ENCODE results near the gene ANKRD27.

Gene ANKRD27

DNA sequence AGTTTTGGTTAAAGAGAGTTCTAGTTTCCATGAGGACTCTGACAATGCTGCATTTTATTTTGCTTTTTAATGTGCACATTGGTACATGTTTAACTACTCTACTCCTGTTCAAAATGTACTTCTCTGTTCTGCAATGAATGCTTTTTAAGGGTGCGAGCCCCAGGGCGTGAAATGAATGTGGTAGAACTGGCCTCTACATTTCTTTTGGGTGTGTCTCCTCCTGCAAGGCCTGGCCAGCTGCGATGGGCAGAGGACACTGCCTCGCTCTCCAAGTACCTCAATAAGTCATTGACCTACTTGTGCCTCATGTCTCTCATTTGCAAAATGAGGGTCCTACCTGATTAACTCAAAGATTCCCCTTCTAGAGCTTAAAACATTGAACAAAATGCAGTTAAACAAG is 7.3 kb upstream of the ANKRD27 start:
- H3K36me3 ChIP-seq (ENCODE audit: insufficient read depth, low read length), result no peaks in the 10 kb centered on the region
- H2AFZ ChIP-seq (ENCODE audit: low read depth, low read length), result no peak overlapping the region
- TF ChIP-seq, protein P1, sequence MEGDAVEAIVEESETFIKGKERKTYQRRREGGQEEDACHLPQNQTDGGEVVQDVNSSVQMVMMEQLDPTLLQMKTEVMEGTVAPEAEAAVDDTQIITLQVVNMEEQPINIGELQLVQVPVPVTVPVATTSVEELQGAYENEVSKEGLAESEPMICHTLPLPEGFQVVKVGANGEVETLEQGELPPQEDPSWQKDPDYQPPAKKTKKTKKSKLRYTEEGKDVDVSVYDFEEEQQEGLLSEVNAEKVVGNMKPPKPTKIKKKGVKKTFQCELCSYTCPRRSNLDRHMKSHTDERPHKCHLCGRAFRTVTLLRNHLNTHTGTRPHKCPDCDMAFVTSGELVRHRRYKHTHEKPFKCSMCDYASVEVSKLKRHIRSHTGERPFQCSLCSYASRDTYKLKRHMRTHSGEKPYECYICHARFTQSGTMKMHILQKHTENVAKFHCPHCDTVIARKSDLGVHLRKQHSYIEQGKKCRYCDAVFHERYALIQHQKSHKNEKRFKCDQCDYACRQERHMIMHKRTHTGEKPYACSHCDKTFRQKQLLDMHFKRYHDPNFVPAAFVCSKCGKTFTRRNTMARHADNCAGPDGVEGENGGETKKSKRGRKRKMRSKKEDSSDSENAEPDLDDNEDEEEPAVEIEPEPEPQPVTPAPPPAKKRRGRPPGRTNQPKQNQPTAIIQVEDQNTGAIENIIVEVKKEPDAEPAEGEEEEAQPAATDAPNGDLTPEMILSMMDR (IDR thresholded peaks at IDR 0.05; ENCODE audit: borderline replicate concordance, extremely low read depth, low read length, poor library complexity, severe bottlenecking), result no peak
- TF ChIP-seq EZH2 (IDR thresholded peaks at IDR 0.05; ENCODE audit: borderline replicate concordance, low read depth, low read length, severe bottlenecking), result no peak
- DNase-seq, result no peak
- H4K20me1 ChIP-seq (ENCODE audit: insufficient read depth, low read length), result no peaks in the 10 kb centered on the region
- no peak overlapping the region for H3K9ac ChIP-seq (ENCODE audit: low read depth, low read length)
- H3K79me2 ChIP-seq (ENCODE audit: insufficient read depth, low read length), result no peaks in the 10 kb centered on the region
- no peak overlapping the region for H3K4me3 ChIP-seq (ENCODE audit: low read depth in 1 of 2, low read length in 2 of 2)
- no peak overlapping the region for H3K4me2 ChIP-seq (ENCODE audit: insufficient read depth, low read length)
- H3K4me1 ChIP-seq (ENCODE audit: insufficient read depth, low read length), result no peaks in the 10 kb centered on the region
- H3K27me3 ChIP-seq (ENCODE audit: insufficient read depth, low read length, poor library complexity), result no peaks in the 10 kb centered on the region
- no peak for ATAC-seq (ENCODE audit: insufficient read depth, low read depth)
- no peak overlapping the region for H3K27ac ChIP-seq (ENCODE audit: low read length)
- H3K9me3 ChIP-seq (ENCODE audit: insufficient read depth, low read length, severe bottlenecking), result no peaks in the 10 kb centered on the region

DNA sequence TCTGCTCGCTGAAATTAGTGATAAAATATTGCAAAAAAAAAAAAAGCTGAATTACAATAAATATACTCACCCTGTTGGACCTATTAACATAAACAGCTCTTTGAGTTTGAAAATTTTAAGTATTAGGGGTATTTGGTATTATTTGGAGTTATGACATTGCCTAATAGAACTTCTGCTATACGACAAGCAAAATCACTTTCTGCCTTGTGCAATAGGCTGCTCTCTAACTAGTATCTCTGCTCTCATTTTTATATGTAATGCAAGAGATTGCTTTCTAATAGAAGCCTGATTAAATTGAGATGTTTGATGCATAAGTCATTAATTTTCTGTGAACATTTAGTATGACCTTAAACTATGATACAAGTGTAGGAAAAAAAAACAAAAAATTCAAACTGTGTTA is 6.0 kb upstream of the ANKRD27 start:
- no peaks in the 10 kb centered on the region; the same call in 1 of the 2 replicates for H4K20me1 ChIP-seq (ENCODE audit: insufficient read depth, low read length)
- H3K4me2 ChIP-seq (ENCODE audit: insufficient read depth, low read length), result no peak overlapping the region
- H3K9me3 ChIP-seq (ENCODE audit: insufficient read depth, low read length, severe bottlenecking), result no peaks in the 10 kb centered on the region
- no peaks in the 10 kb centered on the region for H3K27me3 ChIP-seq (ENCODE audit: insufficient read depth, low read length, poor library complexity)
- ATAC-seq (ENCODE audit: insufficient read depth, low read depth) (no peak), DNase-seq (no peak)
- no peak overlapping the region for H3K27ac ChIP-seq (ENCODE audit: low read length)
- no peaks in the 10 kb centered on the region for H3K36me3 ChIP-seq (ENCODE audit: insufficient read depth, low read length)
- no peaks in the 10 kb centered on the region for H3K79me2 ChIP-seq (ENCODE audit: insufficient read depth, low read length)
- H3K9ac ChIP-seq (ENCODE audit: low read depth, low read length), result no peak overlapping the region
- H3K4me1 ChIP-seq (ENCODE audit: insufficient read depth, low read length), result peaks cover 3% of the 10 kb centered on the region
- no peak overlapping the region for H3K4me3 ChIP-seq (ENCODE audit: low read depth in 1 of 2, low read length in 2 of 2)
- no peak for TF ChIP-seq EZH2 (IDR thresholded peaks at IDR 0.05; ENCODE audit: borderline replicate concordance, low read depth, low read length, severe bottlenecking)
- TF ChIP-seq, protein P1 (IDR thresholded peaks at IDR 0.05; ENCODE audit: borderline replicate concordance, extremely low read depth, low read length, poor library complexity, severe bottlenecking), result no peak
- H2AFZ ChIP-seq (ENCODE audit: low read depth, low read length), result no peak overlapping the region

DNA sequence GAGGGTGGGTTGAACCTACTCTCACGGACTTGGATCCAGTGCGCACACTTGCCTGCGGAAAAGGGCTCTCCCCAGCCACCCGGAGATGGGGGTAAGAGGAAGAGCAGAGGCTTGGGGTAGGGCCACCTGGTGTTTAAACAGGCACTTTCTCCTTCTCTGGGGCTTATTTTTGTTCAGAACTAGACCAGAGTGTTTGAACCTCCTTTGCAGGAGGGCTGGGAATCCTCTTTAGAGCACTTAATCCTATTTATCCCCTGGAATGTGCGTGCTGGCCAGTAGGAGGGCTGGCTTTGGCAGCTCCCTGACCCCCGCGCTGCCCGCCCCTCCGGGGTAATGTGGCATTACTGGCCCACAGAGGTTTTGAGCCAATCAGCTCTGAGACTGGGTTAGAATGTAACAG is 2.7 kb upstream of the ANKRD27 start:
- H3K4me3 ChIP-seq (ENCODE audit: low read depth in 1 of 2, low read length in 2 of 2), result no peak overlapping the region
- ATAC-seq (ENCODE audit: insufficient read depth, low read depth) (no peak), DNase-seq (no peak)
- no peak overlapping the region for H2AFZ ChIP-seq (ENCODE audit: low read depth, low read length)
- peaks cover 20% of the 10 kb centered on the region for H4K20me1 ChIP-seq (ENCODE audit: insufficient read depth, low read length)
- no peaks in the 10 kb centered on the region for H3K9me3 ChIP-seq (ENCODE audit: insufficient read depth, low read length, severe bottlenecking)
- H3K9ac ChIP-seq (ENCODE audit: low read depth, low read length), result no peak overlapping the region
- no peaks in the 10 kb centered on the region; the same call in 1 of the 2 replicates for H3K36me3 ChIP-seq (ENCODE audit: insufficient read depth, low read length)
- no peak for TF ChIP-seq EZH2 (IDR thresholded peaks at IDR 0.05; ENCODE audit: borderline replicate concordance, low read depth, low read length, severe bottlenecking)
- TF ChIP-seq, protein P1 (IDR thresholded peaks at IDR 0.05; ENCODE audit: borderline replicate concordance, extremely low read depth, low read length, poor library complexity, severe bottlenecking), result no peak
- no peak overlapping the region for H3K27ac ChIP-seq (ENCODE audit: low read length)
- H3K4me2 ChIP-seq (ENCODE audit: insufficient read depth, low read length), result no peak overlapping the region
- H3K79me2 ChIP-seq (ENCODE audit: insufficient read depth, low read length), result peaks cover 23% of the 10 kb centered on the region
- H3K4me1 ChIP-seq (ENCODE audit: insufficient read depth, low read length), result peaks cover 28% of the 10 kb centered on the region
- no peaks in the 10 kb centered on the region for H3K27me3 ChIP-seq (ENCODE audit: insufficient read depth, low read length, poor library complexity)

DNA sequence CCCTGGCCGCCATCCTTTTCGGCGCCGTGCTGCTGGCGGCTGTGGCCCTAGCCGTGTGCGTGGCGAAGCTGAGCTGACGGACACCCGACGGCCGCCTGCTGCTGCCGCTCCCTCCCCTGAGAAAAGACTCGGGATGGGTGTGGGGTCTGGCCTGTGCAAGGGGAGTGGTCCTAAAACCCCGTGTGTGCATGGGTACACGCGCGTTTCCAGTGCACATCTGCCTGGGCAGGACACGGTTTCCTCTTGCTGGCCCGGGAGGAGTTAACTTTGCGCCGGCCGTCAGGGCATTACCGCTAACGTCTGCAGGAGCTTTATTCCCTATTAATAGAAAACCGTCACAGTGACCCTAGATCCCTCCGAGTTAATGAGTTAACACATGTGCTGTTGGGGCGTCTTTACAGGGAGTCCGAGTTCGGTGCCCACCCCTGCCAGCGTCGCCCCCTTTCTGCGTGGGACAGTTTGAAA is 1.9 kb upstream of the ANKRD27 start:
- H3K9ac ChIP-seq (ENCODE audit: low read depth, low read length), result no peak overlapping the region
- peaks cover 32% of the 10 kb centered on the region for H3K4me1 ChIP-seq (ENCODE audit: insufficient read depth, low read length)
- no peak overlapping the region for H2AFZ ChIP-seq (ENCODE audit: low read depth, low read length)
- ATAC-seq (ENCODE audit: insufficient read depth, low read depth) (no peak), DNase-seq (no peak)
- no peaks in the 10 kb centered on the region for H3K9me3 ChIP-seq (ENCODE audit: insufficient read depth, low read length, severe bottlenecking)
- no peak overlapping the region for H3K4me2 ChIP-seq (ENCODE audit: insufficient read depth, low read length)
- H3K27ac ChIP-seq (ENCODE audit: low read length), result no peak overlapping the region
- peaks cover 5% of the 10 kb centered on the region; the same call in 1 of the 2 replicates for H3K36me3 ChIP-seq (ENCODE audit: insufficient read depth, low read length)
- TF ChIP-seq EZH2 (IDR thresholded peaks at IDR 0.05; ENCODE audit: borderline replicate concordance, low read depth, low read length, severe bottlenecking), result no peak
- TF ChIP-seq, protein P1 (IDR thresholded peaks at IDR 0.05; ENCODE audit: borderline replicate concordance, extremely low read depth, low read length, poor library complexity, severe bottlenecking), result no peak
- H3K4me3 ChIP-seq (ENCODE audit: low read depth in 1 of 2, low read length in 2 of 2), result no peak overlapping the region
- no peaks in the 10 kb centered on the region for H3K27me3 ChIP-seq (ENCODE audit: insufficient read depth, low read length, poor library complexity)
- H4K20me1 ChIP-seq (ENCODE audit: insufficient read depth, low read length), result peaks cover 27% of the 10 kb centered on the region
- peaks cover 30% of the 10 kb centered on the region for H3K79me2 ChIP-seq (ENCODE audit: insufficient read depth, low read length)

All from DND-41 (cell line).